ENCODE data around the gene IRF2BP1.
"Not testable (repeated sequence)": the region's sequence is repeated elsewhere in the genome, so short reads cannot be mapped to it uniquely, and the experiment has no call there.

The IRF2BP1 gene

DNA sequence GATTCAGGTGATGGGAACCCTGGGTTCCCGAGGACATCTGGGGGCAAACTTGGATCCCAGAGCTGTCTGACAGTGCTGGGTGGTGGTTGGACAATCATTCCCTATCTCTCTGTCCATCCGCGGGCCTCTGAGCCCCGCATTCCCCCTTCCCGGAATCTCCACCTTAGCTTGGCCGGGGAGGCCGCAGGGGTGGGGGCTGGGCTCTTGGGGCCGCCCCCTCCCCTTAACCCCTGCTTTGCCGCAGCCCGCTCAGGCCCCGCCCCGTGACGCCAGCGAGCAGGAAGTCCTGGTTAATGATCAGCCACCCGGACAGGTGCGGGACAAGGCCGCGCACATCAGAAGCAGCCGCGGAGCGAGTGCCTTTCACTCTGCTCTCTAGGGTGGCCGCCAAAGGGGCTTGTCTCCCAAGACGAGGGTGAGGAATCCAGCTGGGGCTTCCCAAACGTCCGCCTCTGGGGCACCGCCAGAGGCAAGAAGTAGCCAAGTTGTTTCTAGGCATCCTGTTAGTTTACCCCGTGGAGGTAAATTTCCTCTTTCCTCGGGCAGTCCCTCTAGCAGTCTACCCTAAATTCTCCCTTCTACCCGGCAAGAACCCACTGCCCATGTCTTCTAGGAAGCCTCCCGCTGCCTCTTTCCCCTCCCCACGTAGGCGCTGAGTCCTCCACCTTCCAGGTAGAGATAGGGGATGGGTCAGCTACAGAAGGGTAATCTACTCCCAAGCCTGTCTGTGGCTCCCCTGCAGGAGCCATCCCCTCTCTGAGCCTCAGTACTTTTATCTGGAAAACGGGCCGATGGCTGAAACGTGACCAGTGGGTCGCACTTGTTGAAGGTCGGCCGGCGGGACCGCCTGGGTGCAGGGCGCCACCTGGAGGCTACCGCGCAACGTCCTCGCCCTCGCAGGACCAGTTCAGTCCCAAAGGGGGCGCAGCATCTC is 3.0 kb downstream of the IRF2BP1 start:
- peak; percentile 81 for DNase-seq (ENCODE audit: low read depth)

DNA sequence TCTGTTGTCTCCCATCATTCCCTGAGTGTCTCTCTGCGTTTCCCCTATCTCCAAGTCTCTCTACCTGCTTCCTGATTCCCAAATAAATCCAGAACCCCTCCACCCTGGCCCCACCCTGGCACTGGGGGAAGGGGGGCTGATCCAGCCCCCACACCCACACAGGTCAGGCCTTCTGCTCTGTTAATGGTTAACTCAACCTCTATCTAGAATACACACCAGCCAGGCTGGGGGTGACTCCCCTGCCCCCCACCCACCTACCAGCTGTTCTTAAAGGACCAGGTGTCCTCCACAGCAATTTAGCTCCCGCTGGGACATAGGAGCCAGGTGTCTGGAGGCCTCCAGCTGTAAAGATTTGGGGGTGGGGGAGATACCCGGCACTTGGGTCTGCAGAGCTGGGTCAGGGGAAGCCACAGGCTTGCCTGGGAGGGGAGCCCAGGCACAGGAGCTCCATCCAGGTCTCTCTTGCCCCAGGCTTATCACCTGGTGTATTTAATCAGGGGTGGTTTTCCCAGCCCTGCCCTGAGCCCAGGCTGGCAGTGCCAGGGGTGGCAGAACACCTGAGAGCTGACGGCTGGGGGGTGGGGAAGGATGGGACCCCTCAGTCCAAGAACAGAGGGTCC is 3.9 kb downstream of the IRF2BP1 start:
- no peak for DNase-seq (ENCODE audit: low read depth)

DNA sequence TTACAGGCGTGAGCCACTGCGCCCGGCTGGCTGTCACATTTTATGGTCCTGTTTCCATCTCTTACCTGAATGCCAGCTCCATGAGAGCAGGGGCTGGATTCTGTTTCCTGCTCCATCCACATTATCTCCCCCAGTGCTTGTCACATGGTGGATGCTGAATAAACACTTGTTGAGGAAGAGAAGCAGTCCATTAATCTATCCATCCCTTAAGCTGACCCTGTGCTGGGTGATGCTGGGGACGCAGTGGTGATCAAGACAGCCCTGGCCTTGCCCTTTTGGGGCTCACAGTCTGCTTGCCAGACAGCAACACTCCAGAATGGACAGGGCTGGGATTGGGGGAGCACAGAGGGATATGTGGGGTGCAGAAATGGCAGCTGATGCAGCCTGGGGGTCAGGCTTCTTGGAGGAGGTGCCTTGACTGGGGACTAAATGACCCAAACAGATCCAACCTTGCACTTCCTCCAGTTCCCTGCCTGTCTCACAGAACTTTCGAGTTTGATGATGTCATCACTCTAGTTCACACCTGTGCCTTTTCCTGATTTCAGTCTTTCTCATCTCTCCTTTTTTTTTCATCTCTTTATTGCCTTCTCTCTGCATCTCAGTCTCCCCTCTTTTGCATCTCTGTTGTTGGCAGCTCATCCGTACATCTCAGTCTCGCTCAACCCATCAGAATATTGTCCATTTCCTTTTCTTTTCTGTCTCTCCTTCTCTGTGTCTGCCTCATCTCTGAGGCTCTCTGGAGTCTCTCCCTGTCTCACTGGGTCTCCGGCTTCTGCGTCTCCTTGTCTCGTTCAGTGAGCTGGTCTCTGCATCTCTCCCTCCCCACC is 4.6 kb downstream of the IRF2BP1 start:
- no peak for DNase-seq (ENCODE audit: low read depth)

DNA sequence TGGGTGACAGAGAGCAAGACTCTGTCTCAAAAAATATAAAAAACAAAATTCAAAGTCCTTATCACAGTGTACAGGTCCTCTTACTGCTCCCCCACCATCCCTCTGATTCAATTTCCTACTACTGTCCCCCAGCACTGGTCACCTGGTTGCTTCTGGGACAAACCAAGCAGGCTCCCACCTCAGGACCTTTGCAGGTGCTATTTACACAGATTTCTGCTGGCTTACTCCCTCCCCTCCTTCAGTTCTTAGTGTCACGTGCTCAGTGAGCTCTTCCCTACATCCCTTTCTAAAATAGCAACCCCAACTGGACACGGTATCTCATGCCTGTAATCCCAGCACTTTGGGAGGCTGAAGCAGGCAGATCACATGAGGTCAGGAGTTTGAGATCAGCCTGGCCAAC is 6.0 kb downstream of the IRF2BP1 start:
- DNase-seq (ENCODE audit: low read depth): no peak

DNA sequence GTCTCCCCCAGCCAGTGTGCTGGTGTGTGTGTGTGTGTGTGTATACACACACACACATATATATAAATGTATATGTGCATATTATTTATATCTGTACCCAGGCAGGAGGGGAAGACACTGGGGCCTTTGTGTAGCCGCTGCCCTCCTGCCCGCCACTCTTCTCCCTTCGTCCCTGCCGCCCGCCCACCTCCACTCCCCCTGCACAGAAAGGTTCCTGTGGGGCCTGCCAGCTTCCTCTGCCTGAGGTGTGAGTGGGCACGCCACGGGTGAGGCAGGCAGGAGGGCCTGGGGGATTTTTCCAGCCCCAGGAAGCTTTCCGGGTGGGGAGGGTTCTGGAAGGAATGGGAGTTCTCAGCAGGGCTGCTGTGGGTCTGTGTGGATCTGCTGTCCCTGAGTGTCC is 6.9 kb downstream of the IRF2BP1 start:
- no peak for DNase-seq (ENCODE audit: low read depth)

DNA sequence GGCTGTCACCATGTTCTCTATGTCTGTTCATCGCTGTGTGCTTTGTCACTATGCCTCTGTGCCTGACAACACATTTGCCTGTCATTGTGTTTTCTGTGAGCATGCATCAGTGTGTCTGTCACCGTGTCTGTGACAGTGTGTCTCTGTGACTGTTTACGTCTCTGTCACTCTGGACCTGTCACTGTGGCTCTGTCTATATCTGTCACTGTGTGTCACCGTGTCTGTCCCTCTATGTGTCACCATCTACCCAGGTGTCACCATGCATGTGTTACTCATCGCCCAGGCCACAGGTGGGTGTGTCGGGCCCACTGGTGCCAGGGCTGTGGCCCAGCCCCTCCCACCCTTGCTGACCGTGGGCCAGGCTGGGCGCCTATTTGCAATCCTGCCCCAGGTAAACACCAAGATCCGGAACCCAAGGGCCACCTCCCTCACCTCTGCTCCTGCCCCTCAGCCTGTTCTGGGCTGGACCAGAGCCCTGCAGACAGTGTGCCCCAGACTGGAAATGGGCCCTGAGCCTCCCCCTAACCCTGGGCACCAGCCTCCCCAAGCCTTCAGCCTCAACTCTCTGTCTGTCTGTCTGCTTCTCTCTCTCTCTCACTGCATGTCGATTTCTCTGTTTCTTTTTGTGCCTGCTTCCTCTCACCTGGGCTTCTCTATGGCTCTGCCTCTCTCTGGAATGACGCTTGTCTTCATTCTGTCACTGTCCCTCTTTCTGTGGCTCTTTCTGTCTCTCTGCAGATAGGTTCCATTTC is 7.7 kb downstream of the IRF2BP1 start:
- DNase-seq (ENCODE audit: low read depth): no peak

DNA sequence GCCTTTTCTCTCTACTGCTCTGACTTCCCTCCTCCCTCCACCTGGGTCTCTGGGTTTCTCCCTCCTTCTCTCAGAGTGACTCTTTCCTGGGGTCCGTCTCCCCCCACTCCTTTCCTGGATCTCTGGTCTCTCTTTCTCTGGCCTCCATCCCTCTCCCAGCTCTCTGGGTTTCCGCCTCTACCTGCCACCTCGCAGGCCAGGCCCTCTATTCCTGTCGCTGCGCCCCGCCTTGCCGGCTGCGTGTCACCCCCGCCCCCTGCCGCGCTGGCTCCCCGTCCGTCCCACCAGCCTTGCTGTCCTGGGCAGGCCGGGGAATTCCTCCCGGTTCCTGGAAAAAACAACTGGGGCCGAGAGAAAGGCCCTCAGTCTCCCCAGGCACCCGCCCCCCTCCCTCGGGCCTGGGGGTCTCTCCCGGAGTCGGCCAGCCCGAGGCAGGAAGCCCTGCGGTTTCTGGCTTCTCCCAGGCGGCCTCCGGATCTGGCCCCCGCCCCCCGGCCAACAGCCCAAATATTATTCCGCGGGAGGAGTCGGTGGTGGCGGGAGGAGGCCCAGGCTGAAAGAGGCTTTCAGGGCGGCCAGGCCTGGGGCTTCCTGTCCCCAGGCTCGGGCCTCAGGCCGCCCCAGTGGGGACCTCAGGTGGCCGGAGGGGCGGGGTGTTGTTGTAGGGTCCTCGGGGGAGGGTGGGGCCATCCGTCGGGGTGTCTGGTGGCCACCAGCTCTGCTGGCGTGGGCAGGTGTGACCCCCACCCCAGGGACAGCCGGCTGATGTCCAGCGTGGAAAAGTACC is 9.3 kb downstream of the IRF2BP1 start:
- no peak for DNase-seq (ENCODE audit: low read depth)

DNA sequence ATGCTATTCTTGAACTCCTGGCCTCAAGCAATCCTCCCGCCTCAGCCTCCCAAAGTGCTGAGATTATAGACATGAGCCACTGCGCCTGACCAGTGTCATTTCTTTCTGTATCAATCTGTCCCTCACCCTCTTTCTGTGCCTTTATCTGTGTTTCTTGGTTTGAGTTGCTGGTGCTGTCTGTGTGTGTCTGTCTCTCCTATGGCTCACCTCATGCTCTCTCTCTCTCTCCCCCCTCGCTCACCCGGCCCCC is 9.9 kb downstream of the IRF2BP1 start:
- no peak for DNase-seq (ENCODE audit: low read depth)

DNA sequence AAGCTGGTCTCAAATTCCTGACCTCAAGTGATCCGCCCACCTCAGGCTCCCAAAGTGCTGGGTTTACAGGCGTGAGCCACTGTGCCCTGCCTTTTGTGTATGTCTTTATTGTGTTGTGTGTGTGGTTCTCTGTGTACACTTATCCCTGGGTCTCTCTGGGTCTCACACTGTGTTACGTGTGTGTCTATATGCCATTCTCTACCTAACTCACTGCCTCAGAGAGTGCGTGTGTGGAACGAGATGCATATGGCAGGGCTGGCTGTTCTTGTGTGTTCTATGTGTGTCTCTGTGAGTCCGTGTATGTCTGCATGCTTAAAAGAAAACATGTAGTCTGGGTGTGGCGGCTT is 11.3 kb downstream of the IRF2BP1 start:
- no peak for DNase-seq (ENCODE audit: low read depth)

DNA sequence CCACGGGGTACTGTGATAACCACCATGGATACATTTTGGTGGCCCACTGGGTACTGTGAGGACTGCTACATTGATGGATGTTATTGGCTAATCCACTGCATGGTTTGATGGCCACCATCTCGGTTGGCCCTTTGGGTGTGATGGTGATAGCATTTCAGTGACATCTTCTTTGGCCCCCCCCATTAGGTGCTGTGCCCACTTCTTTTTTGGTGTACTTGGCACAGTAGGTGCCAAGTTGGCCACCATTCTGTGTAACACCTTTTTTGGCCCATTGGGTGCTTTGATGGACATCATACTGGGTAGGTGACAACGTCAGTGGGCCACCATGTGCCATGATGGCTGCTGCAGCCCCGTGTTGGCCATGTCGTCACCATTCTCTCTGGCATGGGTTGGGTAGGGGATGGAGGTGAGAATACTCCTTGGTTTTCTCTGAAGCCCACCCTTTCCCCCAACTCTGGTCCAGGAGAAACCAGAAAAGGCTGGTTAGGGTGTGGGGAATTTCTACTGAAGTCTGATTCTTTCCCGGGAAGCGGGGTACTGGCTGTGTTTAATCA is 12.6 kb downstream of the IRF2BP1 start:
- no peak for DNase-seq (ENCODE audit: low read depth)

DNA sequence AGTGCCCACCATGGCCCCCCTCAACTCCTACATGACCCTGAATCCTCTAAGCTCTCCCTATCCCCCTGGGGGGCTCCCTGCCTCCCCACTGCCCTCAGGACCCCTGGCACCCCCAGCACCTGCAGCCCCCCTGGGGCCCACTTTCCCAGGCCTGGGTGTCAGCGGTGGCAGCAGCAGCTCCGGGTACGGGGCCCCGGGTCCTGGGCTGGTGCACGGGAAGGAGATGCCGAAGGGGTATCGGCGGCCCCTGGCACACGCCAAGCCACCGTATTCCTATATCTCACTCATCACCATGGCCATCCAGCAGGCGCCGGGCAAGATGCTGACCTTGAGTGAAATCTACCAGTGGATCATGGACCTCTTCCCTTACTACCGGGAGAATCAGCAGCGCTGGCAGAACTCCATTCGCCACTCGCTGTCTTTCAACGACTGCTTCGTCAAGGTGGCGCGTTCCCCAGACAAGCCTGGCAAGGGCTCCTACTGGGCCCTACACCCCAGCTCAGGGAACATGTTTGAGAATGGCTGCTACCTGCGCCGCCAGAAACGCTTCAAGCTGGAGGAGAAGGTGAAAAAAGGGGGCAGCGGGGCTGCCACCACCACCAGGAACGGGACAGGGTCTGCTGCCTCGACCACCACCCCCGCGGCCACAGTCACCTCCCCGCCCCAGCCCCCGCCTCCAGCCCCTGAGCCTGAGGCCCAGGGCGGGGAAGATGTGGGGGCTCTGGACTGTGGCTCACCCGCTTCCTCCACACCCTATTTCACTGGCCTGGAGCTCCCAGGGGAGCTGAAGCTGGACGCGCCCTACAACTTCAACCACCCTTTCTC is 13.6 kb downstream of the IRF2BP1 start:
- DNase-seq (ENCODE audit: low read depth): no peak

DNA sequence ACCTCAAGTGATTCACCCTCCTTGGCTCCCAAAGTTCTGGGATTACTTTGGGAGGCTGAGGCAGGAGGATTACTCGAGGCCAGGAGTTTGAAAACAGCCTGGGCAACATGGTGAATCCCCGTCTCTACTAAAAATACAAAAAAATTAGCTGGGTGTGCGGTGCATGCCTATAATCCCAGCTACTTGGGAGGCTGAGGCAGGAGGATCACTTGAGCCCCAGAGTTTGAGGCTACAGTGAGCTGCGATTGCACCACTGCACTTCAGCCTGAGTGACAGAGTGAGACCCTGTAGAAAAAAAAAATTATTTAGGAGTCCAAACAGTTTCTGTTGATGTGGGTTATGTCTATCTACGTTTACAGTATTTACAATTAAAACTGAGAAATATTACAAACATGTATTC is 15.1 kb downstream of the IRF2BP1 start:
- no peak for DNase-seq (ENCODE audit: low read depth)

DNA sequence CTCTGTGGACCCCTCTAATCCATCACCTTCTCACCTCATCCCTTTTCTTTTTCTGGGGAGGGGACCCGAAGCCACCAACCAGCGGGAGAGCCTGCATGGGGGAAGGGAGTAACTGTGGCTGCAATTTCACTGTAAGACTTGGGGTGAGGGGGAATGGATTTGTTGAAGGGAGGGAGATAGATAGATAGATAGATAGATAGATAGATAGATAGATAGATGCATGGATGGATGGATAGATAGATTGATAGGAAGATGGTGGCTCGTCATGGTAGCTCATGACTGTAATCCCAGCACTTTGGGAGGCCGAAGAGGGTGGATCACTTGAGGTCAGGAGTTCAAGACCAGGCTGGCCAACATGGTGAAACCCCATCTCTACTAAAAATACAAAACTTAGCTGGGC is 18.7 kb downstream of the IRF2BP1 start:
- DNase-seq (ENCODE audit: low read depth): not testable (repeated sequence)

DNA sequence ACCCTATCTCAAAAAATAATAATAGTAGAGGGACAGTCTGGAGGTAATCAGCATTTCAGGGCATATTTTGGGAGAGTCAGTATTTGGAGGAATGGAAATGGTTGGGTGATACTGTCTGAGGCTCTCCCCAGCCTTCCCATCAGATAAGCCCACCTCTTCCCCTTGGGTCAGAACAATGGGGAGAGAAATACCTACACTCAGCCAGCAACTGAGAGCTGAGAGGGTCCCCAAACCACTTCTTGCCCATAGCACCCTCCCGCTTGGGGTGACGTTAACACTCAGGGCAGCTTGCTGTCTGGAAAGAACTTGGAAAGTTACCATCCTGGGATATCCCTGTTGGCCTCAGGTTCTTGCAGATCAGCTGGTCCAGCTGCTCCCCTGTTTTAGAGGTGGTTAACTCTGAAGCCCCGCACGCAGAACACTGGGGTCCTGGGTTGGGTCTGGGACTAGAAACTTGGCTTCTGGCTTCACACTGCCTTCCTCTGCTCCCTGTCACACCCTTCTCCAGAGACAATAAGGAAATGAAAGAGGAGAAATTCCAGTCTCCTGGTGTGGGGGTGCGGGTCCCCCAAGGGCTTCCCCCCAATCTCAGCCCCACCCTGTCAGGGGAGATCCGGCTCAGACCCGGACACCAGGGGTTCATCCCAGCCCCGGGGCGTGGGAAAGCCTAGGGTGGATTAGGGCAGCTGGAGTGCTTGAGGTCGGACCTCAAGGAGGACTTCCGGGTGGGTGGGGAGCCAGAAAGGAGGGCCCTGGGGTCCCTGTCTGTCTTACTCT is 19.4 kb downstream of the IRF2BP1 start:
- DNase-seq (ENCODE audit: low read depth): no peak

DNA sequence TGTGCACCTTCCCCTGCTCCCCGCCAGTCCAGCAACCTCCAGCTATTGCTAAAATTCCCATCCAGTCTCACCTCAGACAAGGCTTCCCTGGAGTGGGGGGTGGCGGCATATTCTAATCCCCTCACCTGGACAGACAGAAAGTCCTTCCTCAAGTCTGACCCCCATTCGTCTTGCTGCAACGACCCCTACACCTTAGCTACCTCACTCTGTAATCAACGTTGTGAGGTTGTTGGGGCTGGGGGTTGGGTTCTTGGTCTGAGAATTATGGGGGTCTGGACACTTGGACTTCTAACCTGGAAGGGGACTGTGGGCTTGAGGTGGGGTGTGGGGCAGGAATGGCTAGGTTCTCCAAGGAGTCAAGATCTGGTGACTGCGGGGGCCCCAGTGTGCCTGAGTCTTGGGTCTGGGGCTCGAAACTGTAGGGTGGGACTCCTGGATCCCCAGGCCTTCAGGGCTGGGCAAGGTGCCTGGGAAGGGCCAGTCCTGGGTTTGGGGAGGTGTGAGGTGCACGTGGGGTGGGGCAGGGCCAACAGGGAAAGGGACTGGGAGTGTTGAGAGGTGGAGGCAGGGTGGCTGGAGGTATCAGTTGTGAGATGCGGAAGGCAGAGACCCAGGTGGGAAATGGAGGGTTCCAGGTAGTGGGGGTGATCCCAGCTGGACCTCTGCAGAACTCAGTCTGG is 20.5 kb downstream of the IRF2BP1 start:
- no peak for DNase-seq (ENCODE audit: low read depth)

DNA sequence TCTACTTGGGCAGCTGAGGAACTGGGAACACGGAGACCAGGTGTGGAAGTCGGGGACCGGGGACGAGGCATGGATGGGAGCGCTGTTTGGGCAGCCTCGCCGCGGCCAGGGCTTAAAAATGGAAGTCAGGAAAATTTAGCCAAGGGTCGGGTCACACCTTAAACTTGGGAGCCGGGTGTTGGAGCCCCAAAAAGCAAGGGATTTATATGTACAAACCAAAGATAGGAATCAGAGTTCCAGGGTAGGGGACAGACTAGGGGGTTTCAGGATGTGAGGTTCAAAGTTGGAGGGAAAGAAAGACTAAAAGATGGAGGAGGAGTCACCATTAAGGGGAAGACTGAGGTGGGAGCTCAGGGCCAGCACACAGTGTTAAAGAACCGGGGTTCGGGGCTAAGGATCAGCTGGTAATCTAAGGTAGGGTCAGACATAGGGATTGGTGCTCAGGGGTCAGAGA is 21.3 kb downstream of the IRF2BP1 start:
- DNase-seq (ENCODE audit: low read depth): no peak

DNA sequence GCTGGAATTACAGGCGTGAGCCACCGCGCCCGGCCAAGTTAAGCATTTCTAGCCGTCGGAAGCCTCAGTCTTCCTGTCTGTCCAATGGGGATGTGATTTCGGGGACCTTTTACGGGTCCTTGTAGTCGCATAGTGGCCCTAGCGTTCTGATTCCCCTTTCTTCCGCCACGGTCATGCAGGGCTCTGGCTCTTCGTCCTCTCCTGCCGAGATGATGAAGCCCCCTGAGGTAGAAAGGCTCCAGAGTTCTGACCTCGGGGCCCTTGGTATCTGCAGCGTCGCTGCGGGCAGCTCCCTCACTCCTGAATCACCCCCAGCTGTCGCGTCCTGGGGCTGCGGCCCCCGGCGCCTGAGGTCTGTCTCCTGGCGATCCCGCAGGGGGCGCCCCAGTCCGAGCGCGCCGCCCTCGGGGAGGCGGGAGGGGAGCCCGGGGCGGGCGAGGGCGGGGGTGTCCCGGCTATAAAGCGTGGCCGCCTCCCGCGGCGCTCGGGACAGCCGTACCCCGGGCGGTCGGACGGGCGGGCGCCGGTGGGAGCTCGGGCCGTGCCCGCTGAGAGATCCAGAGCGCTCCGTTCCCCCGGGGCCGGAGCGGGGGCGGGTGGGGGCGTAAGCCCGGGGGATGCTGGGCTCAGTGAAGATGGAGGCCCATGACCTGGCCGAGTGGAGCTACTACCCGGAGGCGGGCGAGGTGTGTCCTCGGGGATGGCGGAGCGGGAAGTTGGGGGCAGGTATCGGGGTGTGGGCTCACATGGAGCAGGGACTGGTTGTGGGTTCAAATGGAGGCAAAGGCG is 21.9 kb downstream of the IRF2BP1 start, which contains the start of gene FOXA3:
TSS of gene FOXA3 (plus strand) at position 487 of the 789 bp plus-strand sequence. CDS start at position 618, 131 bp downstream.
- DNase-seq (ENCODE audit: low read depth): peak; percentile 21

DNA sequence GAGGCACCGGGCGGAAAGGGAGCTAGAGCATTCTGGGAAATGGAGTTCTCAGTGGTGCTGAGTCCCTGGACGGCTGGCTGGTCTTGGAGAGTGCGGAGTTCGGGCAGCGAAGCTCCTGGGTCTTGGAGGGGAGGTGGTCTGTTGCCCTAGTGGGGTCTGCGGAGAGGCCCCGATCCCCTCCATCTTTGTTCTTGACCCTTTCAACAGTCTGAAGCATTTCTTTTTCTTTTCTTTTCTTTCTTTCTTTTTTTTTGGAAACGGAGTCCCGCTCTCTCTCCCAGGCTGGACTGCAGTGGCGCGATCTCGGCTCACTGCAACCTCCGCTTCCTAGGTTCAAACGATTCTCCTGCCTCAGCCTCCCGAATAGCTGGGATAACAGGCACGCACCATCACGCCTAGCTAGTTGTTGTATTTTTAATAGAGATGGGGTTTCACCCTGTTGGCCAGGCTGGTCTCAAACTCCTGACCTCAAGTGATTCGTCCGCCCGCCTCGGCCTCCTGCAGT is 22.6 kb downstream of the IRF2BP1 start:
- DNase-seq (ENCODE audit: low read depth): no peak
